HG03135 (cell line): Measurements from ENCODE around the gene CCNL1.
"Not testable (repeated sequence)": the region's sequence is repeated elsewhere in the genome, so short reads cannot be mapped to it uniquely, and the experiment has no call there.

Experiments
- ATAC-seq: cut with Tn5 transposase; IDR thresholded peaks from one replicate; pipeline ENCODE4 v1.9.1; 2021; ENCODE audit warnings: mild to moderate bottlenecking, moderate library complexity; ENCODE audit not compliant: unreplicated experiment

Gene CCNL1

GRCh38 chr3:157172746-157173145 lies 12.8 kb upstream of the CCNL1 start:
- ATAC-seq: no peak

- no peak for ATAC-seq
Observed at GRCh38 chr3:157170861-157171260, 10.9 kb upstream of the CCNL1 start.

DNA sequence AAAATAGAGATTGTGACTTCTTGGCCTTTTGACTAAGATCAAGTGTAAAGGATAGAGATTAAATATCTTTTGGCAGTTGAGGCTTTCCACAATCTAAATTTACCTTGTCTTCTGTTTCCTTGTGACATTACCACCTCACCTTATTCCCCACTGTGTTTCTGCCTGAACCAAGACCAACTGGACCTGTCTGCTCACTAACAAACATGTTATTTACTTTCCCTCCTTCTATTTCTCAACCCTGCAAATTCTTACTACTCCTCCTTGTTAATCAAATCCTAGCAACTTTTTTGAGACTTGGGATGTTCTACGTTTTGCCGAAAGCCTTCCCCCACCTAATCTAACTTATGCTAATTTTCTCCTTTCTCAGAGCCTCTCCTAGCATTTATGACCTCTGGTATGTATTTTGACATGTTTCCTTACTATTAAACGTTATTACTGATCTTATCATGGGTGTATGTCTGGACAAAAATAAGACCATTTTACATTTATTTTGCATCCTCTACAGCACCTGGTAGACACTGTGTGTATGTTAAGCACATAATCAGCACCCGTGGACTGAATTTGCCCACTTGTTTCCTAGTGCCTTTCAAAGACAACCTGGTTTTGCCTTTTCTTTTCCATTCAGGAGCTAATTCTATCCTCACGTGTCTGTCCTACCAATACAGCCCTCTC lies 7.6 kb upstream of the CCNL1 start:
- ATAC-seq: no peak

DNA sequence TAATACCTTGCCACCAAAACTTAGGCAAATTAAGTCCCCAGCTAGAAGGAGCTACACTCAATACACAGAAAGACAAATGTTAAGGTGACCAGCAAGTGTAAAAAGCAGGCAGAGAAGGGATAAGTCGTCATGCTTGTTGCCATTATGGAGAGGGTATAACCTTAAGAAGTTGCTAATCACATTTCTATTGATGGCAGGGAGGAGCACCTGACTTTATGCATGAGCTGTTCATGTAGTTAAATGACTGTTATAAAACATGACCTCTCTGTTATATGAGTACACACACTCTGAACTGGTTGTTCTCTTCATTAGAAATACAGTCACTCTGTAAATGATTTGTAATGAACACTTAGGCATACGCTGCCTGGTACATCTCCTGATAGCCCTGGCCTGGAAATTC lies 6.6 kb upstream of the CCNL1 start:
- peak; percentile 61 for ATAC-seq

GRCh38 chr3:157166115-157166514 lies 6.2 kb upstream of the CCNL1 start:
- ATAC-seq: no peak

- no peak for ATAC-seq
Observed at GRCh38 chr3:157163217-157163953, 3.4 kb upstream of the CCNL1 start.

DNA sequence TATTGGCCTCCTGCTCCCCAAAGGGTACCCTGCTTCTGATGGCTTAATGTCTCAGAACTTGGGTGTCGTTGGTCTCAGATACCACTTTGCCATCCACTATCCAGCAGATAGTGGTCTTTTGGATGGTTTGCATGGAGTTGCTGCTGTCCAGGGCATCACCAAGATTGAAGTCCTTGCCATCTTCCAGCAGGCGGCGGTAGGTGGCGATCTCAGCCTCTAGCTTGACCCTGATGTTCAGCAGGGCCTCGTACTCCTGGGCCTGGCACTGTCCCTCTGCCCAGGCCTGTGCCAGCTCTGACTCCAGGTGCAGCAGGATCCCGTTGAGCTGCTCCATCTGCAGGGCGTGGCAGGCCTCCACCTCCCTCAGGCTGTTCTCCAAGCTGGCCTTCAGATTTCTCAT lies 2.7 kb upstream of the CCNL1 start:
- ATAC-seq: not testable (repeated sequence)

GRCh38 chr3:157160658-157161424 lies 894 bp upstream of the CCNL1 start:
- peak; percentile 34 for ATAC-seq

DNA sequence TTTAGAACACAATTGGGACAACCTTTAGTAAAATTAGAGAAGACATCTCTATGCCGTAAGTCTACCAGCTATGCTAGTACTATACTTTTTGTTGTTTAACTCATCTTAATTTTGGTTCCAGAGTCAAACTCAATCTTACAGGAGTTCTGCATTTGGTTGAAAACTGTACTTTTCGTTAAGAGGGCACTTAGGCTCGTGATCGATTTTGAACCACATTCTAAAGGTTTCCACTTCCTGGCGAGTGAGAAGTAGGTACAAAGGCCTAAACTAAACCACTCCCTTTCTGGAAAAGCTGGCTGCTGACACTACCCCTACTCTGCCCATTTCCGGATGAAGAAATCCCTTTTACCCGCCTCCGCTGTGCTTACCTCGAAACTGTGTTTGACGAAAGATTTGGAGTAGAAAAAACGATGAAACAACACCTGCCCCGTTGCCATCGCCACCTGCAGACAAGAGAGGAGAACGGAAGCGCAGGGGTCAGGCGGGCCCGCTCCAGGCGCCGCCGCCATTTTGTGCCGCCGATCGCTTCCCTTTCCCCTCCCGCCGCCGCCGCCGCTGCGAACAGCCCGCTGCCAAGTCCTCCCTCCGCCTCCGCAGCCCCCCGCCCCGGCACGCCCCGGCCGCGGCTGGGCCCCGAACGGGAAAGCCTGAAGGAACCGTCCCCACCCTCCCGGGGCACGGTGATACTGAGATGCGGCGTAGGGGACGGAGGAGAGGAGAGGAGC lies 748 bp downstream of the CCNL1 start:
- ATAC-seq: peak; percentile 43

- ATAC-seq: no peak
Observed at GRCh38 chr3:157157836-157158235, 2.1 kb downstream of the CCNL1 start.

GRCh38 chr3:157156837-157157635 lies 2.9 kb downstream of the CCNL1 start:
- no peak for ATAC-seq

- no peak for ATAC-seq
Observed at GRCh38 chr3:157155591-157155990, 4.4 kb downstream of the CCNL1 start.

DNA sequence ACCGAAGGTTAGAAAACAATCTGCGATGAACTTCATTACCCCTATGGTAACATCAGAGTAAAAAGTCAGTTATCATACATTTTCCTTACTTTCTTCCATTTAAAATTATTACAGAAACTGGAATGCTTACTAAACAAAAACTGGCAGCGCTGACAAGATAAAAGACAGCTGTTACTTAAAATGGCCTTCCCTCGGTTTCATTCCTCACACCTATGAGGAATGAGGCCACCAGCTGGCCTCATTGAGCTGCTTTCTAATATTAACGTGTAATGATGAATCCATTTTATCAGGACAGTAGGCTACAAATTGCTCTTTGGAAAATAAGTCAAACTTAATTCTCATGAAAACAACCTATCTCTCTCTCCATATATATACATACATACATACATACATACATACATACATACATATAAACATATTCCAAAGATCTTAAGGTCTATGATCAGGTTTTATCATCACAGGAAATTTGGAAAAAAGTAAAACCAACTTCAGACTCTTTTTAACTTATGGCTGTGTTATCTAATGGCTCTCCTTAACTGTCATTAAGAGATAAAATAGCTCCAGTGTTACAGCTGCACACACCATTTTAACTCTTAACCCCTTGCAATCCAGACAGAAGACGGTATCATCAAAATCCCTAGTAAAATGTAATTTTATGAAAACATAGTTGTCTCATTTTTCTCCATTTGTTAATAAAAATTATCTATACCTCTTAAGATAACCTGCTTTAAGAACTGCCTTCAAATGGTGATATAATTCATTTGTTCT lies 5.2 kb downstream of the CCNL1 start:
- ATAC-seq: no peak

GRCh38 chr3:157152930-157153329 lies 7.0 kb downstream of the CCNL1 start:
- no peak for ATAC-seq

DNA sequence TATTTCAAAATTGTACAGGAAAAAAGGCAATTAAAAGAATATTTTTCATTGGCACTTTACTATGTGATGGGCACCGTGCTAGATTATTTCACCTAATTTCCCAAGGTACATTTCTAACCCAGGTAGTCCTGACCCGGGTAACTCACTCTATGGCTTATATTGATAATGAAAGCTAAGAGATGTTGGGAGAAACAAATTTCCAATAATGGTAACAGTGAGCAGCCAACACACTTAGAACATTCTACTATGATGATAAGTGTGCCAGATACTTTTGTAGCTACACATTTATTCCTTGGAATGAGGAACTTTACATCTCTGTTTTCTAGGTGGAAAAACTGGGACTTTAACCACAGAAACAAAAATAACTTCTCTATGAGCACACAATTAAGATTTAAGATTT lies 7.5 kb downstream of the CCNL1 start:
- ATAC-seq: no peak

GRCh38 chr3:157151627-157152026 lies 8.3 kb downstream of the CCNL1 start:
- no peak for ATAC-seq

DNA sequence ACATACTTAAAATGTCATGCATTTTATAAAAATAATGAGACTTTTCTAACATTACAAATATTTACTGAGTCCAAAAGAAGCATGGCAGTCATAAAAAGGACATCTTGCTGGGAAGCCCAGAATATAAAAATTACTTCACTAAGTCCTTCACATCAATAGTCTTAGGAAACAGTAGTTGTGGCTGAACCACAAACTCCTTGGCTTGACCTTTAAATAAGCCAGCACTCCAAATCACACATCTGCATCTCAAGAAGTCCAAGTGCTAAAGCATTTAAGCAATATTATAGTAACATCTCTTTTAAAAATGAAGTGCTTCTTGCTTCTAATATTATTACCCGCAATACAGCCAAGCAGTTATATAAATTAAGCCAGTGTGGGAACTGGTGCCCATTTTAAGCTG lies 8.8 kb downstream of the CCNL1 start:
- ATAC-seq: no peak

GRCh38 chr3:157149136-157149696 lies 10.7 kb downstream of the CCNL1 start:
- no peak for ATAC-seq

DNA sequence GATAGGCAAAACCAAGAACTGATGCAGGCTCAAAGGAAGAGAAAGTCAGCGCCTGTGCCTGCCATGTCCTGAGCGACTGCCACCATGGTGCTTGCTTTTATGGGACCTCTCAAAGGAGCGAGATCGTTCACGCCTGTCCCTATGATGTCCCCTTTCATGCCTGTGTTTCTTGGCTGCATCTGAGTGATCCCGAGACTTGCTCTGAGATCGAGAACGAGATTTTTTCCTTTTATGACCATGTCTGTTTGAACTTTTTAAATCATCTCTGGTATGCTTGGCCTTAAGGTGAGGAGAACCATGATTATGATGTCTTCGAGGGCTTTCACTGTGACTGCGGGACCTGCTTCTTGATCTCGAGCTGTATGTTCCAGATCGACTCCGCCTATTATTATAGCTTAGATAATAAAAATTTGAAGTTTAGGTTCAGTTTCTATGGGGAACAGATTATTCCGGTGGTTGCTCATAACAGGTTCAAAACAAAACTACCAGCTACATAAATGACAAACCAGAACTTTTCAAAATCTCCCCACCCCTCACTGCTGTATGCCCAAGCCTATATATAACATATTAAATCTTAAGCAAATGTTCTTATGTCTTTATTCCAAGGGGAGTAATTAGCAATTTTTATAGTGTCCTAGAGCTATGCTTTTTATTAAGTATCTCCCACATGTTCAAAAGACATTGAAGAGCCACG lies 11.6 kb downstream of the CCNL1 start:
- ATAC-seq: no peak
